NCI-H2107 (cell line): ENCODE data around the gene PDGFB.
"Not testable (repeated sequence)": the region's sequence is repeated elsewhere in the genome, so short reads cannot be mapped to it uniquely, and the experiment has no call there.

ENCODE experiments used
- DNase-seq: peaks from one replicate; lab custom pipeline; 2025; lab: John Stamatoyannopoulos, UW

The PDGFB gene

GRCh38 chr22:39227542-39228272 lies 17.1 kb downstream of the PDGFB start:
- no peak for DNase-seq

GRCh38 chr22:39226353-39226752 lies 18.4 kb downstream of the PDGFB start:
- no peak for DNase-seq

- DNase-seq = no peak
These were observed 19.2 kb downstream of the PDGFB start for GRCh38 chr22:39225591-39225990.

- no peak for DNase-seq
These were observed 20.2 kb downstream of the PDGFB start for GRCh38 chr22:39224550-39224949.

- no peak for DNase-seq
These were observed 21.6 kb downstream of the PDGFB start for GRCh38 chr22:39223091-39223710.

- no peak for DNase-seq
These were observed 22.6 kb downstream of the PDGFB start for GRCh38 chr22:39221999-39222686.

- no peak for DNase-seq
These were observed 23.6 kb downstream of the PDGFB start for GRCh38 chr22:39220890-39221850.

GRCh38 chr22:39220450-39220849 lies 24.3 kb downstream of the PDGFB start:
- no peak for DNase-seq

- no peak for DNase-seq
These were observed 25.4 kb downstream of the PDGFB start for GRCh38 chr22:39219071-39220039.

GRCh38 chr22:39218432-39218831 lies 26.4 kb downstream of the PDGFB start:
- DNase-seq = not testable (repeated sequence)

GRCh38 chr22:39216143-39216490 lies 28.7 kb downstream of the PDGFB start:
- no peak for DNase-seq

- DNase-seq = no peak
These were observed 29.2 kb downstream of the PDGFB start for GRCh38 chr22:39215426-39216142.

- no peak for DNase-seq
These were observed 29.7 kb downstream of the PDGFB start for GRCh38 chr22:39215070-39215396.

- DNase-seq = no peak
These were observed 30.3 kb downstream of the PDGFB start for GRCh38 chr22:39214383-39215069.

GRCh38 chr22:39214006-39214382 lies 30.8 kb downstream of the PDGFB start:
- DNase-seq = no peak

- DNase-seq = no peak
These were observed 31.9 kb downstream of the PDGFB start for GRCh38 chr22:39212721-39213376.

- DNase-seq = no peak
These were observed 35.0 kb downstream of the PDGFB start for GRCh38 chr22:39209756-39210155.

GRCh38 chr22:39208013-39208680 lies 36.6 kb downstream of the PDGFB start:
- no peak for DNase-seq
